K562 (cell line): ENCODE data around the gene POGLUT2. TPM values are rescaled to one million over a fixed set of nuclear protein-coding genes. Genes with fewer than 3 reads are reported as not detected.
A peak's percentile ranks its signal among the peaks of the same experiment; 100 is the strongest.

Source experiments
- BDP1 ChIP-seq: IDR thresholded peaks from 3 replicates; pipeline ENCODE4 v1.6.1; 2011; ENCODE audit not compliant: insufficient read length, insufficient read depth
- BRD4 ChIP-seq: fragments of 200-600 bp; sonication (generic); IDR thresholded peaks from 2 replicates; pipeline ENCODE4 v1.6.1; 2017; ENCODE audit warnings: inconsistent platforms
- BRD9 ChIP-seq: fragments of 450-650 bp; IDR thresholded peaks from 2 replicates; pipeline ENCODE4 v1.6.1; 2018; ENCODE audit warnings: low read depth; ENCODE audit not compliant: partially characterized antibody
- CBFA2T2 ChIP-seq: fragments of 450-650 bp; conservative IDR thresholded peaks from 2 replicates; pipeline ENCODE4 v1.6.1; 2017; ENCODE audit warnings: mild to moderate bottlenecking
- CGGBP1 ChIP-seq: fragments of 250-450 bp; sonication (Bioruptor Pico); IDR thresholded peaks from 2 replicates; pipeline ENCODE4 v1.9.0; 2021; ENCODE audit warnings: mild to moderate bottlenecking
- CREB1 ChIP-seq, 2 experiments: sonication (generic) in 1 of 2; formaldehyde crosslinking in 1 of 2; IDR thresholded peaks; 2 replicates each; pipeline versions ENCODE4 v1.6.1 to v1.8.0; 2012 to 2022; ENCODE audit warnings: inconsistent platforms in 1 of 2, mild to moderate bottlenecking in 1 of 2, missing genetic modification reagents in 1 of 2, moderate library complexity in 1 of 2
- EHMT2 ChIP-seq: fragments of 450-650 bp; IDR thresholded peaks from 2 replicates; pipeline ENCODE4 v1.6.1; 2018; ENCODE audit warnings: antibody characterized with exemption
- ELF2 ChIP-seq: fragments of 250-450 bp; sonication (Bioruptor Pico); IDR thresholded peaks from 2 replicates; pipeline ENCODE4 v1.5.0; 2021; ENCODE audit warnings: mild to moderate bottlenecking
- ELF4 ChIP-seq: fragments of 450-650 bp; formaldehyde crosslinking; IDR thresholded peaks from 2 replicates; pipeline ENCODE4 v1.4.0; 2022; ENCODE audit warnings: missing genetic modification characterization
- HMGN3 ChIP-seq: IDR thresholded peaks from 2 replicates; pipeline ENCODE4 v1.6.1; 2011; ENCODE audit warnings: borderline replicate concordance, low read depth, mild to moderate bottlenecking, mixed read lengths, low read length; ENCODE audit not compliant: insufficient read length; ENCODE audit errors: extremely low read depth
- JUND ChIP-seq, 2 experiments: IDR thresholded peaks; 2 replicates in 1 of 2; 3 replicates in 1 of 2; pipeline ENCODE4 v1.6.1; 2011; ENCODE audit warnings: borderline replicate concordance in 2 of 2, low read depth in 2 of 2, low read length in 2 of 2, improper control_type of control experiment in 1 of 2, missing biosample characterization in 1 of 2, missing genetic modification characterization in 1 of 2, missing genetic modification reagents in 1 of 2
- L3MBTL2 ChIP-seq: fragments of 450-650 bp; IDR thresholded peaks from 2 replicates; pipeline ENCODE4 v1.6.1; 2016; ENCODE audit warnings: mild to moderate bottlenecking, moderate library complexity
- MCM2 ChIP-seq: fragments of 450-650 bp; IDR thresholded peaks from 2 replicates; pipeline ENCODE4 v1.6.1; 2017; ENCODE audit warnings: low read depth, mild to moderate bottlenecking
- RREB1 ChIP-seq: fragments of 250-450 bp; sonication (Bioruptor Pico); IDR thresholded peaks from 2 replicates; pipeline ENCODE4 v1.4.0; 2020
- SMARCB1 ChIP-seq: IDR thresholded peaks from 2 replicates; pipeline ENCODE4 v1.6.1; 2011; ENCODE audit warnings: improper control_type of control experiment, low read depth; ENCODE audit not compliant: insufficient read length
- TCF15 ChIP-seq: fragments of 250-450 bp; sonication (Bioruptor Pico); IDR thresholded peaks from 2 replicates; pipeline ENCODE4 v1.8.0; 2022; ENCODE audit warnings: moderate library complexity, mild to moderate bottlenecking, inconsistent platforms
- TCFL5 ChIP-seq: fragments of 250-450 bp; sonication (Bioruptor Pico); conservative IDR thresholded peaks from 2 replicates; pipeline ENCODE4 v1.6.1; 2021; ENCODE audit warnings: mild to moderate bottlenecking, moderate library complexity, matching md5 sums
- THAP7 ChIP-seq: fragments of 250-450 bp; sonication (Bioruptor Pico); IDR thresholded peaks from 2 replicates; pipeline ENCODE4 v1.5.0; 2021
- XRCC3 ChIP-seq: fragments of 450-650 bp; IDR thresholded peaks from 2 replicates; pipeline ENCODE4 v1.6.1; 2017; ENCODE audit warnings: mild to moderate bottlenecking, moderate library complexity
- ZFP30 ChIP-seq: fragments of 250-450 bp; sonication (Bioruptor Pico); IDR thresholded peaks from 2 replicates; pipeline ENCODE4 v1.8.0; 2022; ENCODE audit warnings: moderate library complexity, mild to moderate bottlenecking, inconsistent platforms, borderline replicate concordance
- ZNF143 ChIP-seq: sonication (generic); formaldehyde crosslinking; IDR thresholded peaks from 2 replicates; pipeline ENCODE4 v1.9.0; 2022; ENCODE audit warnings: mild to moderate bottlenecking, missing genetic modification reagents
- ZNF586 ChIP-seq: fragments of 450-650 bp; formaldehyde crosslinking; conservative IDR thresholded peaks from 2 replicates; pipeline ENCODE4 v1.4.0; 2020; ENCODE audit warnings: mild to moderate bottlenecking, moderate library complexity
- ZNF76 ChIP-seq: fragments of 250-450 bp; sonication (Bioruptor Pico); IDR thresholded peaks from 2 replicates; pipeline ENCODE4 v1.4.0; 2020; ENCODE audit warnings: mild to moderate bottlenecking, moderate library complexity, borderline replicate concordance
- polyA plus RNA-seq, 8 experiments: library from polyadenylated mRNA; depleted of rRNA in 4 of 8; stranded (reverse) in 5 of 8; unstranded in 3 of 8; fragments of >200 nt; fragmentation: Nextera tagmentation in 2 of 8; fragmentation: Illumina TruSeq in 1 of 8; extraction: Ambion mirVana in 2 of 8; extraction: Trizol in 1 of 8; gene quantifications; 2 replicates each; pipeline versions ENCODE4 v1.2.1 to v1.2.3, GENCODE V29; 2011 to 2014; ENCODE audit warnings: inconsistent platforms in 1 of 8, missing spikeins in 1 of 8
- total RNA-seq, 7 experiments: library from RNA; depleted of rRNA in 6 of 7; stranded (reverse); fragments of >200 nt in 6 of 7; fragmentation: Illumina TruSeq in 2 of 7; extraction: Trizol in 2 of 7; gene quantifications; 2 replicates each; pipeline versions ENCODE4 v1.2.1 to v1.2.3, GENCODE V29; 2011 to 2021; ENCODE audit warnings: low replicate concordance in 1 of 7

POGLUT2 gene
- total and polyA plus RNA-seq, 9 of the 15 experiments (the other 6 are each of a cell fraction or from before 2014, with no cell fraction given) = 3.8 to 11.8 (median 10.8) TPM

- TF ChIP-seq TCF15 (no peak), RREB1 (CRISPR knock-in tag) (no peak), ELF2 (CRISPR knock-in tag) (peak; percentile 90), XRCC3 (no peak), L3MBTL2 (peak; percentile 87), CGGBP1 (CRISPR knock-in tag) (no peak), ZNF586 (CRISPR knock-in tag) (no peak), CBFA2T2 (no peak), HMGN3 (peak; percentile 41), TCFL5 (CRISPR knock-in tag) (no peak), CREB1 (IDR thresholded peaks at IDR 0.05) (peak; percentile 97), CREB1 (CRISPR knock-in tag; IDR thresholded peaks at IDR 0.05) (peak; percentile 98), EHMT2 (no peak), BRD4 (no peak), BRD9 (no peak), ZNF143 (no peak; the same call in 1 of the 2 replicates), ZFP30 (CRISPR knock-in tag) (no peak), SMARCB1 (no peak), ZNF76 (no peak), ELF4 (CRISPR knock-in tag) (0 out of 2 replicates have a peak, but pooled peaks have one; percentile 7), JUND (IDR thresholded peaks at IDR 0.05; ENCODE audit: borderline replicate concordance, low read depth, low read length) (peak; percentile 52), JUND (tag; IDR thresholded peaks at IDR 0.05; ENCODE audit: borderline replicate concordance, low read depth, low read length) (peak; percentile 28; the same call in 1 of the 3 replicates), MCM2 (no peak), BDP1 (no peak), THAP7 (CRISPR knock-in tag) (no peak)
These were observed 47.0 kb upstream of the POGLUT2 start, which contains the start of gene ERCC5 (continued) for GRCh38 chr13:102845630-102846260.
